ENCODE measurements around the gene CCDC39. TPM values are rescaled to one million over a fixed set of nuclear protein-coding genes. Genes with fewer than 3 reads are reported as not detected.
A peak's percentile ranks its signal among the peaks of the same experiment; 100 is the strongest.

Gene CCDC39
- total and polyA plus RNA-seq, 2 of the 13 experiments (the other 11 are each of a cell fraction or from before 2014, with no cell fraction given) = not detected

GRCh38 chr3:180601688-180602666, 77.3 kb downstream of the CCDC39 start, which contains the start of gene TTC14 (continued):
- peak; percentile 85 for TF ChIP-seq RBFOX2 (IDR thresholded peaks at IDR 0.05; ENCODE audit: low read depth, low read length)
- no peak for TF ChIP-seq ZNF83 (CRISPR knock-in tag; IDR thresholded peaks at IDR 0.05; ENCODE audit: borderline replicate concordance)
- TF ChIP-seq ZNF18 (CRISPR knock-in tag; IDR thresholded peaks at IDR 0.05; ENCODE audit: insufficient replicate concordance) = no peak
- TF ChIP-seq THYN1 (CRISPR knock-in tag; IDR thresholded peaks at IDR 0.05; ENCODE audit: borderline replicate concordance, low read depth) = no peak
- TF ChIP-seq ZNF513 (CRISPR knock-in tag; conservative IDR thresholded peaks at IDR 0.05) = no peak
- TF ChIP-seq ARNT (IDR thresholded peaks at IDR 0.05) = no peak
- peak; percentile 85; the same call in 1 of the 2 replicates for TF ChIP-seq HMGXB3 (CRISPR knock-in tag; IDR thresholded peaks at IDR 0.05; ENCODE audit: borderline replicate concordance)
- no peak for TF ChIP-seq ZHX1 (CRISPR knock-in tag; IDR thresholded peaks at IDR 0.05; ENCODE audit: low read depth)
- TF ChIP-seq HMGA1 (CRISPR knock-in tag; conservative IDR thresholded peaks at IDR 0.05) = no peak
- no peak; the same call in 1 of the 2 replicates for TF ChIP-seq ZBTB14 (CRISPR knock-in tag; IDR thresholded peaks at IDR 0.05)
- TF ChIP-seq KAT8 (CRISPR knock-in tag; IDR thresholded peaks at IDR 0.05) = peak; percentile 100
- no peak for TF ChIP-seq ZNF562 (CRISPR knock-in tag; IDR thresholded peaks at IDR 0.05; ENCODE audit: borderline replicate concordance)
- peak; percentile 31 for TF ChIP-seq PHF5A (CRISPR knock-in tag; IDR thresholded peaks at IDR 0.05; ENCODE audit: low read depth, unreplicated experiment)
- TF ChIP-seq FOXA1 (IDR thresholded peaks at IDR 0.05) = no peak
- peak; percentile 74 for TF ChIP-seq FOXA1 (CRISPR knock-in tag; IDR thresholded peaks at IDR 0.05)

Measured in HepG2 (cell line).